Sigmoid colon (tissue), 7 donors: ENCODE data around the gene LILRB4. TPM values are rescaled to one million over a fixed set of nuclear protein-coding genes. Genes with fewer than 3 reads are reported as not detected.

Experiments
- DNase-seq: peaks from one replicate; pipeline ENCODE4 v3.0.0-alpha.2; 2019
- H3K27ac ChIP-seq, 4 donors: fragments of 200-600 bp; sonication (generic); one replicate each; pipeline ENCODE4 v1.5.1; 2016 to 2019; ENCODE audit warnings: mild to moderate bottlenecking in 1 of 4
- H3K27me3 ChIP-seq, 3 donors: fragments of 200-600 bp; sonication (generic); one replicate each; pipeline ENCODE4 v1.5.1; 2019; ENCODE audit warnings: mild to moderate bottlenecking in 1 of 3
- H3K36me3 ChIP-seq, 4 donors: fragments of 200-600 bp; sonication (generic); one replicate each; pipeline ENCODE4 v1.5.1; 2016 to 2019
- H3K4me1 ChIP-seq, 4 donors: fragments of 200-600 bp; sonication (generic); one replicate each; pipeline ENCODE4 v1.5.1; 2017 to 2019
- H3K4me3 ChIP-seq, 4 donors: fragments of 200-600 bp; sonication (generic); one replicate each; pipeline ENCODE4 v1.5.1; 2017 to 2019; ENCODE audit warnings: mild to moderate bottlenecking in 2 of 4, moderate library complexity in 1 of 4
- H3K9me3 ChIP-seq, 4 donors: fragments of 200-600 bp in 3 of 4; sonication (generic) in 3 of 4; one replicate each; pipeline versions ENCODE4 v1.5.1 to v1.6.1; 2013 to 2019
- EP300 ChIP-seq, 4 donors: sonication (generic); formaldehyde crosslinking; IDR thresholded peaks; one replicate each; pipeline ENCODE4 v1.6.1; 2017; ENCODE audit warnings: antibody characterized with exemption in 4 of 4
- POLR2A ChIP-seq, 2 donors: fragments of 450-650 bp; IDR thresholded peaks; one replicate each; pipeline ENCODE4 v1.6.1; 2016; ENCODE audit warnings: antibody characterized with exemption in 2 of 2, mild to moderate bottlenecking in 2 of 2, moderate library complexity in 2 of 2
- POLR2AphosphoS5 ChIP-seq, 4 donors: sonication (generic); formaldehyde crosslinking; IDR thresholded peaks; one replicate each; pipeline ENCODE4 v1.6.1; 2017; ENCODE audit warnings: antibody characterized with exemption in 4 of 4
- WGBS, 2 donors: extraction: QIAGEN DNeasy Blood & Tissue Kit; methylation state at CpG; one replicate each; pipeline ENCODE4 v1.1.7; 2013; 5-methylcytosine and 5-hydroxymethylcytosine counted together
- intact Hi-C: fragments of 100-400 bp; cut with DNase I; formaldehyde crosslinking; loops from one replicate; pipeline ENCODE4 v1.15.1; 2023
- polyA plus RNA-seq, 3 donors: library from polyadenylated mRNA; stranded (reverse); fragments of 200-250 nt; gene quantifications; one replicate each; pipeline ENCODE4 v1.2.3, GENCODE V29; 2013
- total RNA-seq, 4 donors: library from RNA; depleted of rRNA; stranded (reverse); fragments of >200 nt; gene quantifications; one replicate each; pipeline ENCODE4 v1.1.0, GENCODE V29; 2016
- TF ChIP-seq, protein P1 (sequence below), 4 experiments: fragments of 450-650 bp in 3 of 4; fragments of 200-600 bp in 1 of 4; IDR thresholded peaks; one replicate each; pipeline ENCODE4 v1.5.1; 2016 to 2019; ENCODE audit warnings: antibody characterized with exemption in 4 of 4, mild to moderate bottlenecking in 3 of 4, moderate library complexity in 2 of 4
- donor health status: healthy with polysubstance abuse.
- donor health status: Bipolar disorder and iron deficiency.
- donor health status: healthy.

The LILRB4 gene
- total and polyA plus RNA-seq, 7 donors, result 1.4 to 23.8 (median 5.7) TPM

DNA sequence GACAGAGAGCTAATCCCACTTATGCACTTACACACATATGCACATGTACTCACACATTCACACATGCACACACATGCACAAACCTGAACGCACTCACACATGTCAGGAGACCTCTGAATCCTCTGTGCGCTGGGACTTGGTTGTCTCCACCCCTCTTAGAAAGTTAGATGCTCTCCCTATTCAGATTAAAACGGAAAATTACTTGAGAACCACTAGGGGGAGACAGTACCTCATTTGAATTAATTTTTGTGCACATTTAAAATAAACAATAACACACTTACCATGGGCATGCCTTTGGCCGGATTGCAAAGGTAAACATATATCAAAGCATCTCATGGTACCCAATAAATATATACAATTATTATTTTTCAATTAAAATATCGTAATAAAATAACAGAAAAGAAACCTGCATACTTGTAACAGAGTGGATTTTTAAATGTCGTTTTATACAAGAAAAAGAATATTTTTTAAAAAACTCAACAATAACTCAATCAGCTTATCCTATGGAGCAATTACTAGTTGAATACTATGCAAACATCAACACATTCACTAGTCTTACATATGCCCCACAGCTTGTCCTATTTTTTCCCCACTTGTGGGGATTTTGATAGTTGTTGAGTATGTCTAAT lies 9.5 kb upstream of the LILRB4 start:
- TF ChIP-seq POLR2AphosphoS5 (IDR thresholded peaks at IDR 0.05) (no peak), EP300 (IDR thresholded peaks at IDR 0.05) (no peak), POLR2A (IDR thresholded peaks at IDR 0.05) (no peak)
- TF ChIP-seq, protein P1, sequence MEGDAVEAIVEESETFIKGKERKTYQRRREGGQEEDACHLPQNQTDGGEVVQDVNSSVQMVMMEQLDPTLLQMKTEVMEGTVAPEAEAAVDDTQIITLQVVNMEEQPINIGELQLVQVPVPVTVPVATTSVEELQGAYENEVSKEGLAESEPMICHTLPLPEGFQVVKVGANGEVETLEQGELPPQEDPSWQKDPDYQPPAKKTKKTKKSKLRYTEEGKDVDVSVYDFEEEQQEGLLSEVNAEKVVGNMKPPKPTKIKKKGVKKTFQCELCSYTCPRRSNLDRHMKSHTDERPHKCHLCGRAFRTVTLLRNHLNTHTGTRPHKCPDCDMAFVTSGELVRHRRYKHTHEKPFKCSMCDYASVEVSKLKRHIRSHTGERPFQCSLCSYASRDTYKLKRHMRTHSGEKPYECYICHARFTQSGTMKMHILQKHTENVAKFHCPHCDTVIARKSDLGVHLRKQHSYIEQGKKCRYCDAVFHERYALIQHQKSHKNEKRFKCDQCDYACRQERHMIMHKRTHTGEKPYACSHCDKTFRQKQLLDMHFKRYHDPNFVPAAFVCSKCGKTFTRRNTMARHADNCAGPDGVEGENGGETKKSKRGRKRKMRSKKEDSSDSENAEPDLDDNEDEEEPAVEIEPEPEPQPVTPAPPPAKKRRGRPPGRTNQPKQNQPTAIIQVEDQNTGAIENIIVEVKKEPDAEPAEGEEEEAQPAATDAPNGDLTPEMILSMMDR (IDR thresholded peaks at IDR 0.05), result peak in 2 of 4 experiments; percentile 27 to 45
- H3K27me3 ChIP-seq, result peaks cover 0 to 10% (median 0%) of the 10 kb centered on the region in 3 donors
- H3K36me3 ChIP-seq, result no peaks in the 10 kb centered on the region
- DNase-seq, result no peak
- no peaks in the 10 kb centered on the region for H3K9me3 ChIP-seq
- no peaks in the 10 kb centered on the region for H3K4me1 ChIP-seq
- no peak overlapping the region for H3K4me3 ChIP-seq
- WGBS, 2 donors, result 27 to 35% methylated on average over 6 of the region's 6 CpGs
- intact Hi-C loops, result no loop called here
- no peak overlapping the region for H3K27ac ChIP-seq

DNA sequence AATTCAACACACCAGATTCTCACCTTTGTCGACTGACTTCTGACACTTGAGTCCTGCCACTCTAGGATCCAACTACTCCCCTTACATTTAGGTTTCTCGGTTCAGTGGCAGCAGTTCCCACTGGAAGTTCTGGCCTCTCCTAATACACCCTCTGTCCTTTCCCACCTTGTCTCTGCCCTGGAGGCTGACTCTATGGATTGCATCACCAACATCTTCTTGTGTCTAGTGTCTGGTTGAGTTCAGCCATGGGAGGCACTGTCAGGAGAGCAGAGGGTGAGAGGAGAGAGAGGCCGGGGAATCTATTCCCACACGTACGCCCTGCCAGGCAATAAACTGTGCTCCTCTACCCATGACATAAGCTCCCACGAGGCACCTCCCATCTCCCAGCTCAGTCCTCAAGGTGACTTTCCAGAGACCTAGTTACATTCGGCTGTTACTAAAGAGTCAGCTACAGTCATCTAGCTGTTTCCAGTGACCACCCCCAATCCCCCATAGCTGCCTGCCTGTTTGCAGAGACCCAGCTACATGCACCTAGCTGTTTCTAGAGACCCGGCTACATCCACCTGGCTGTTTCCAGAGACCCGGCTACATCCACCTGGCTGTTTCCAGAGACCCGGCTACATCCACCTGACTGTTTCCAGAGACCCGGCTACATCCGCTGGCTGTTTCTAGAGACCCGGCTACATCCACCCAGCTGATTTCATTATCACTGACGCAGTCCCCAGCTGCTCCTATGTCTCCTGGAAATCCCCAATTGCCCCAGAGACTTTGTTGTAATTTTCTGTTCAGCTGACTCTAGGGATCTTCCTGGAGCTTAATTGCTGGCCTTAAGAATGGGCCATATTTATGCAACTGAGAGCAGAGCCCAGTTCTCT lies 8.1 kb upstream of the LILRB4 start:
- no peak overlapping the region for H3K27ac ChIP-seq
- no peak for TF ChIP-seq POLR2AphosphoS5 (IDR thresholded peaks at IDR 0.05)
- TF ChIP-seq, protein P1 (IDR thresholded peaks at IDR 0.05), result no peak
- no peak for TF ChIP-seq EP300 (IDR thresholded peaks at IDR 0.05)
- no peak for TF ChIP-seq POLR2A (IDR thresholded peaks at IDR 0.05)
- peaks cover 0 to 10% (median 0%) of the 10 kb centered on the region in 3 donors for H3K27me3 ChIP-seq
- no peak overlapping the region for H3K4me3 ChIP-seq
- intact Hi-C loops, result no loop called here
- H3K36me3 ChIP-seq, result no peaks in the 10 kb centered on the region
- DNase-seq, result no peak
- 57 to 77% methylated on average over 14 of the region's 14 CpGs for WGBS, 2 donors
- H3K4me1 ChIP-seq, result no peaks in the 10 kb centered on the region
- no peaks in the 10 kb centered on the region for H3K9me3 ChIP-seq

DNA sequence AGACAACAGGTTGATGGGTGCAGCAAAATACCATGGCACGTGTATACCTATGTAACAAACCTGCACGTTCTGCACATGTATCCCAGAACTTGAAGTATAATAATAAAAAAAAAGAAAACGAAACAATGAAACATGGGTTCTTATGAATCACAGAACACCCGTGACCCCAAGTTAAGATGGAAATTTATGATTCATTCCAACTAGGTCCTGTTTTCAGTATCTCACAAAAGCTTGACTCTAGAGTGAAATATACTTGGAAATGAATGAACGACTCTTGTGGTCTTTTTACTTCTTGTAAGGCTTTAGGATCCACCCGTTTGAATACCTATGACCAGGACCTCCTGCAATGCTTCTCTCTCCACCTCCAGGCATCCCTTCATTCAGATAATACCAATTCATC lies 3.5 kb upstream of the LILRB4 start:
- WGBS, 2 donors, result 75 to 83% methylated on average over 6 of the region's 6 CpGs
- no peaks in the 10 kb centered on the region for H3K4me1 ChIP-seq
- H3K27ac ChIP-seq, result no peak overlapping the region
- no peaks in the 10 kb centered on the region for H3K36me3 ChIP-seq
- TF ChIP-seq, protein P1 (IDR thresholded peaks at IDR 0.05), result no peak
- no peak for TF ChIP-seq POLR2A (IDR thresholded peaks at IDR 0.05)
- peaks cover 0 to 3% (median 0%) of the 10 kb centered on the region in 3 donors for H3K27me3 ChIP-seq
- no peak for DNase-seq
- H3K9me3 ChIP-seq, result no peaks in the 10 kb centered on the region
- intact Hi-C loops, result no loop called here
- no peak overlapping the region for H3K4me3 ChIP-seq

DNA sequence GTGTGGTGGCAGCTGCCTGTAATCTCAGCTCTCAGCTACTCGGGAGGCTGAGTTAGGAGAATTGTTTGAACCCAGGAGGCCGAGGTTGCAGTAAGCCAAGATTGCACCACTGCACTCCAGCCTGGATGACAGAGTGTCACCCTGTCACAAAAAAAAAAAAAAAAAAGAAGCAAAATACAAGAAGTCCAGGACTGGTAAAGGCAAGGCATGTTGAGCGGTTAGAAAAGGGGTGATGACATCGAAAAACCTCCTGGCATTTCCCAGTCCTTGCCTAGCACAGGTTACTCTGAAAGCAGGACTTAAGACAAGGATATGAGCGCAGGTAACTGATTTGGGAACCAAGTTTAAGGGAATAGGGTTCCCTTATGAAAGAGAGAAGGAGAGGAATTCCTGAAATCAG lies 2.5 kb upstream of the LILRB4 start:
- no peaks in the 10 kb centered on the region for H3K36me3 ChIP-seq
- no peak overlapping the region for H3K4me3 ChIP-seq
- no peak overlapping the region for H3K27ac ChIP-seq
- H3K4me1 ChIP-seq, result no peaks in the 10 kb centered on the region
- no peaks in the 10 kb centered on the region for H3K9me3 ChIP-seq
- H3K27me3 ChIP-seq, result peaks cover 0 to 9% (median 0%) of the 10 kb centered on the region in 3 donors
- TF ChIP-seq, protein P1 (IDR thresholded peaks at IDR 0.05), result no peak
- TF ChIP-seq POLR2AphosphoS5 (IDR thresholded peaks at IDR 0.05) (no peak), EP300 (IDR thresholded peaks at IDR 0.05) (no peak), POLR2A (IDR thresholded peaks at IDR 0.05) (no peak)
- WGBS, 2 donors, result 72 to 90% methylated on average over 5 of the region's 5 CpGs
- intact Hi-C loops, result no loop called here
- DNase-seq, result no peak
